ENCODE measurements around the gene NCOA7.

- TF ChIP-seq, protein P1, sequence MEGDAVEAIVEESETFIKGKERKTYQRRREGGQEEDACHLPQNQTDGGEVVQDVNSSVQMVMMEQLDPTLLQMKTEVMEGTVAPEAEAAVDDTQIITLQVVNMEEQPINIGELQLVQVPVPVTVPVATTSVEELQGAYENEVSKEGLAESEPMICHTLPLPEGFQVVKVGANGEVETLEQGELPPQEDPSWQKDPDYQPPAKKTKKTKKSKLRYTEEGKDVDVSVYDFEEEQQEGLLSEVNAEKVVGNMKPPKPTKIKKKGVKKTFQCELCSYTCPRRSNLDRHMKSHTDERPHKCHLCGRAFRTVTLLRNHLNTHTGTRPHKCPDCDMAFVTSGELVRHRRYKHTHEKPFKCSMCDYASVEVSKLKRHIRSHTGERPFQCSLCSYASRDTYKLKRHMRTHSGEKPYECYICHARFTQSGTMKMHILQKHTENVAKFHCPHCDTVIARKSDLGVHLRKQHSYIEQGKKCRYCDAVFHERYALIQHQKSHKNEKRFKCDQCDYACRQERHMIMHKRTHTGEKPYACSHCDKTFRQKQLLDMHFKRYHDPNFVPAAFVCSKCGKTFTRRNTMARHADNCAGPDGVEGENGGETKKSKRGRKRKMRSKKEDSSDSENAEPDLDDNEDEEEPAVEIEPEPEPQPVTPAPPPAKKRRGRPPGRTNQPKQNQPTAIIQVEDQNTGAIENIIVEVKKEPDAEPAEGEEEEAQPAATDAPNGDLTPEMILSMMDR (IDR thresholded peaks at IDR 0.05): no peak
- no peak for TF ChIP-seq POLR2A (IDR thresholded peaks at IDR 0.05)
Observed at GRCh38 chr6:125811259-125811658, 20.5 kb downstream of the NCOA7 start.

Data from heart left ventricle (tissue), 13 donors.